NCI-H2227 treated with DMSO at 0.1 percent for 48 hours (cell line): Measurements from ENCODE around the gene NFATC2.
"Not testable (repeated sequence)": the region's sequence is repeated elsewhere in the genome, so short reads cannot be mapped to it uniquely, and the experiment has no call there.

ENCODE experiments used
- DNase-seq: peaks from one replicate; lab custom pipeline; 2025; lab: John Stamatoyannopoulos, UW

NFATC2 gene

GRCh38 chr20:51567622-51568021 lies 25.1 kb upstream of the NFATC2 start:
- DNase-seq = no peak

GRCh38 chr20:51566594-51566993 lies 24.1 kb upstream of the NFATC2 start:
- DNase-seq = no peak

GRCh38 chr20:51565298-51566144 lies 23.0 kb upstream of the NFATC2 start:
- no peak for DNase-seq

- DNase-seq = no peak
Observed at GRCh38 chr20:51563486-51564332, 21.2 kb upstream of the NFATC2 start.

GRCh38 chr20:51563174-51563485 lies 20.6 kb upstream of the NFATC2 start:
- no peak for DNase-seq

GRCh38 chr20:51562332-51563173 lies 20.0 kb upstream of the NFATC2 start:
- peak; percentile 16 for DNase-seq

GRCh38 chr20:51562027-51562331 lies 19.5 kb upstream of the NFATC2 start:
- DNase-seq = no peak

- no peak for DNase-seq
Observed at GRCh38 chr20:51560550-51561307, 18.2 kb upstream of the NFATC2 start.

- DNase-seq = no peak
Observed at GRCh38 chr20:51560042-51560441, 17.5 kb upstream of the NFATC2 start.

- no peak for DNase-seq
Observed at GRCh38 chr20:51554538-51555165, 12.1 kb upstream of the NFATC2 start.

GRCh38 chr20:51553897-51554486 lies 11.5 kb upstream of the NFATC2 start:
- DNase-seq = no peak

GRCh38 chr20:51551186-51551585 lies 8.7 kb upstream of the NFATC2 start:
- no peak for DNase-seq

- no peak for DNase-seq
Observed at GRCh38 chr20:51549474-51549873, 7.0 kb upstream of the NFATC2 start.

- DNase-seq = no peak
Observed at GRCh38 chr20:51547951-51548350, 5.4 kb upstream of the NFATC2 start.

- no peak for DNase-seq
Observed at GRCh38 chr20:51545515-51545914, 3.0 kb upstream of the NFATC2 start.

GRCh38 chr20:51543422-51543788 lies 886 bp upstream of the NFATC2 start:
- DNase-seq = no peak

GRCh38 chr20:51542033-51542570 lies 417 bp downstream of the NFATC2 start:
- DNase-seq = no peak

- no peak for DNase-seq
Observed at GRCh38 chr20:51541189-51542032, 1.1 kb downstream of the NFATC2 start.

- DNase-seq = no peak
Observed at GRCh38 chr20:51540580-51540979, 1.9 kb downstream of the NFATC2 start.

- not testable (repeated sequence) for DNase-seq
Observed at GRCh38 chr20:51540074-51540473, 2.4 kb downstream of the NFATC2 start.
